Subcutaneous adipose tissue (tissue), 4 donors: ENCODE measurements around the gene GNG7. TPM values are rescaled to one million over a fixed set of nuclear protein-coding genes. Genes with fewer than 3 reads are reported as not detected.

Source experiments
- total RNA-seq, 4 donors: library from RNA; depleted of rRNA; stranded (reverse); fragments of >200 nt; gene quantifications; one replicate each; pipeline ENCODE4 v1.1.0, GENCODE V29; 2016
- TF ChIP-seq, protein P1 (sequence below): fragments of 450-650 bp; IDR thresholded peaks from one replicate; pipeline ENCODE4 v1.5.1; 2016; ENCODE audit warnings: low read depth, mild to moderate bottlenecking, control low read depth, antibody characterized with exemption, moderate library complexity

GNG7 gene
- total RNA-seq, 4 donors from 2014 or later, result 0.16 to 3.6 (median 0.82) TPM

DNA sequence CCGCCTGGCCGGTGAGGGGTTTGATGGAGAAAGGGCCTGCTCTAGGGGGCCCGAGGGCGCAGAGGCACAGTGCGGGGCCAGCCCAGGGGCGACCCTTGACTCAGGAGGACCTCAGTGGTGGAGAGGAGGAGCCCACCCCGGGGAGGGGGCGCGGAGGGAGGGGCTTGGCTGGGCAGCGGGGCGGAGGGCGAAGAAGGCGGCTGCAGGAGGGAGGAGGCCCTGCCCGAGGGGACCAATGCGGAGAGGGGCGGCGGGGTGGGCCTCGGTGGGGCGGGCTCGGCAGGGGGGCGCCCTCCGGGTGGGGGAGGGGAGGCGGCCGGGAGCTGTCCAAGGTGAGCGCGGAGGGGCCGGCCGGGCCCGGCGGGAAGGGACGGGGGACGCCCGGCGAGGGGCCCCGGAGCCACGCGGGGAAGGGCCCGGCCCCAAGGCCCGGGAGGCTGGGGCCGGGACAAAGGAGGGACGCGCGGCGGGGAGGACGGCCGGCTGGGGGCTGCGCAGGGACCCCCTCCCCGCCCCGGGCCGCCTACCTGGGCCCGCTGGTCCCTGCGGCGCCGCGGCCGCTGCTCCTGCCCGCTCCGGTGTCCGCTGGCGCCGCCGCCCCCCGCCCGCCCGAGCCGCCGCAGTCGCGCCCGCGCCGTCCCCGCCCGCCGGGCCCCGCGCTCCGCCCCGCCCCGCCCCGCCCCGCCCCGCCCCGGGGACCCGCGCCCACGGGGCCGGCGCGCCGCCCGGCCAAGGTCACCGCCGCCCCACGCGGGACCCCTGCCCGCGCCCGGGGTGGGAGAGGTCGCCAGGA lies 18.5 kb upstream of the GNG7 start, which contains the start of gene DIRAS1:
TSS of gene DIRAS1 (minus strand) at position 596 of the 793 bp plus-strand sequence. CDS start 3,566 bp downstream, outside the sequence.
- TF ChIP-seq, protein P1, sequence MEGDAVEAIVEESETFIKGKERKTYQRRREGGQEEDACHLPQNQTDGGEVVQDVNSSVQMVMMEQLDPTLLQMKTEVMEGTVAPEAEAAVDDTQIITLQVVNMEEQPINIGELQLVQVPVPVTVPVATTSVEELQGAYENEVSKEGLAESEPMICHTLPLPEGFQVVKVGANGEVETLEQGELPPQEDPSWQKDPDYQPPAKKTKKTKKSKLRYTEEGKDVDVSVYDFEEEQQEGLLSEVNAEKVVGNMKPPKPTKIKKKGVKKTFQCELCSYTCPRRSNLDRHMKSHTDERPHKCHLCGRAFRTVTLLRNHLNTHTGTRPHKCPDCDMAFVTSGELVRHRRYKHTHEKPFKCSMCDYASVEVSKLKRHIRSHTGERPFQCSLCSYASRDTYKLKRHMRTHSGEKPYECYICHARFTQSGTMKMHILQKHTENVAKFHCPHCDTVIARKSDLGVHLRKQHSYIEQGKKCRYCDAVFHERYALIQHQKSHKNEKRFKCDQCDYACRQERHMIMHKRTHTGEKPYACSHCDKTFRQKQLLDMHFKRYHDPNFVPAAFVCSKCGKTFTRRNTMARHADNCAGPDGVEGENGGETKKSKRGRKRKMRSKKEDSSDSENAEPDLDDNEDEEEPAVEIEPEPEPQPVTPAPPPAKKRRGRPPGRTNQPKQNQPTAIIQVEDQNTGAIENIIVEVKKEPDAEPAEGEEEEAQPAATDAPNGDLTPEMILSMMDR, result no peak

DNA sequence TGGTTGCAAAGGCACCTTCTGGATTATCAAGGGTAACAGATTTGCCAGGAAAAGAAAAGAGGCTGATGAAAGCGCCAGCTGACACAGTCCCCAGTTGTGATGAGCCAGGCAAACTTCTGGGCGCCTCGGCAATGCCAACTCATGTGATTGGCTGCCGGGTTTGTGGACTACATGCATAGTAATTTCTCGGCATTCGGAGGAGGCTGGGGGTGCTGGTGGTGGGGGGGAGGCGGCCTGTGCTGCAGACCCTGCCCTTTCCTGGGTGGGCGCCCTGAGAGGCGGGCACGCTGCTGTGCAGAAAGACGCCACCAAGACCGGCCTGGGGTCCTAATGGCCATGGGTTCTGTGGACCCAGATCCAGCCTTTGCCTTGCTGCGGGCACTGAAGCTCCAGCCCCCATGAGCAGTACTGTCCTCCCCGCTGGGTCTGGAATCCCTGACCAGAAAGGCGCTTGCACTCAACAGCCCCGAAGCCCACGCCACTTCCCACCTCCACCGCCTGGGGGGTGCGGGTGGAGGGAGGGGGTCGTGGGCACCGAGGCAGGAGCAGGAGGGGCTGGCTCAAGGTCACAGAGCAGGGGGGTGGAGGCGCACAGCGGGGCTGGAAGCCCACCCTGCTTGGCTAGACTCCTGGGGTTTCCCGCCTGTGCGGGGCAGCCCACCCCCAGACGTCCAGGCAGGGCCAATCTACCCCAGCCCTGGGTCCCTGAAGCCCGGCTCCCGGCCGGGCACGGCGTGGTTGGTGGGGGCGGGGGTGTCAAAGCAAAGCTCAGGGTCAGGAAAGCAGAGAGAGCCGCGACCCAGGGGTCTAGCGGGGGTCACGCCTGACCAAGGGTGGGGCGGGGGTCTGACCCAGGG lies 17.7 kb upstream of the GNG7 start:
- TF ChIP-seq, protein P1, result no peak

DNA sequence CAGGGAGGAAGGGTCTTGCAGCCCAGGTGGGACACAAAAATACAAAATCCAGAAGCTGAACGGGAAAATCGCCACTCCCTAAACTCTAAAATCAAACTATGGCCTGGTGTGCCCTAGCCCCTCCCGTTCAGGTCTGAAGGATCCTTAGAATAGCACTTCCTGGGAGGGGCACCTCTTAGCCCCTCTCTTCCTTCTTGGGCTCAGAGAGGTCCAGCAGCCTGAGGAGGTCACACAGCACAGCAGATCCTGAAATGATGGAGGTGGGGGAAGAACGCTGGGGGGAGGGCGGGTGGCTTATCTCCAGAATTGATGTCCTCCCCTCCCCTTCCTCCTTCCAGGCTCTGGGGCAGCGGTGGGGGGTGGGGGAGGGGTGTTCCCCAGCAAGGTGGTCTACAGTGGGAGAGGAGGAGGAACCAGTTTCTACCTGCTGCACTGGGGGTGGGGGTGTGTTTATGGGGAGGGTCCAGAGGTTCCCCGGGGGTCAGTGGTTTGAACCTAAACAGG lies 16.8 kb upstream of the GNG7 start:
- TF ChIP-seq, protein P1, result no peak

DNA sequence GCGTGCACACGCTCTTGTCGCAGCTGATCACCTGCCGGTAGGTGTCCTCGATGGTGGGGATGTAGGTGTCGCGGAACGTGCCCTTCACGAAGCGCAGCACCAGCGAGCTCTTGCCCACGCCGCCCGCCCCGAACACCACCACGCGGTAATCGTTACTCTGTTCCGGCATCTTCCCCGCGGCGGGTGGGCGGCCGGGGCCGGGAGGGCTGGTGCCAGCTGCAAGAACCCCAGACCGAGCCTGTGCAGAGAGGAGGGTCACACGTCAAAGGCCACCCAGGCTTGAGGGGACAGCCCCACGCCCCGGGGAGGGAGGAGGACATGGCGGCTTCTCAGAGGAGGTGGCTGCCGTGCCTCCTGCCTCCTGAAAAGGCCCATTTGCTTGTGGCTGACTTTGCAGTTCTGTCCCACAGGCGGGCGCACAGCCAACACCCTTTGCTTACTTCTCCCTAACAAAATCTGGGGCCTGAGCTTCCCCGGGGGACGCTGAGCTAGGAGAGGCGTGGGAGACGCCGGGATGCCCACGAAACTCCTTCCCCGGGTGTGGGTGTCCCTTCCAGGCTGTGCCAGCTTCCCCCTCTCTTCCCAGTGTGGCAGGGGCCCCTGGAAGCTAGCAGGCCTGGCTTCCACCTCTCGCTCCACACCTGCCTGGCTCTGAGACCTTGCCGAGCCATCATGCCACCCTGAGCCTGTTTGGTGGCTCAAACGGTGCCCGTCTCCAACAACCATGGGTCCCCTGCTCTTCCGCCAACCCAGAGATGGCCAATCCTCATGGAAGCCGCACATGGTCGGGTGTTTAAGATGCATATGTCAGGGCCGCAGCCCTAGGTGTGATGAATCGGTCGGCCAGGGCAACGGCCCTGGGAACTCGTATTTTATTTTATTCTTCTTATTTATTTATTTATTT lies 15.4 kb upstream of the GNG7 start:
- TF ChIP-seq, protein P1, result no peak

DNA sequence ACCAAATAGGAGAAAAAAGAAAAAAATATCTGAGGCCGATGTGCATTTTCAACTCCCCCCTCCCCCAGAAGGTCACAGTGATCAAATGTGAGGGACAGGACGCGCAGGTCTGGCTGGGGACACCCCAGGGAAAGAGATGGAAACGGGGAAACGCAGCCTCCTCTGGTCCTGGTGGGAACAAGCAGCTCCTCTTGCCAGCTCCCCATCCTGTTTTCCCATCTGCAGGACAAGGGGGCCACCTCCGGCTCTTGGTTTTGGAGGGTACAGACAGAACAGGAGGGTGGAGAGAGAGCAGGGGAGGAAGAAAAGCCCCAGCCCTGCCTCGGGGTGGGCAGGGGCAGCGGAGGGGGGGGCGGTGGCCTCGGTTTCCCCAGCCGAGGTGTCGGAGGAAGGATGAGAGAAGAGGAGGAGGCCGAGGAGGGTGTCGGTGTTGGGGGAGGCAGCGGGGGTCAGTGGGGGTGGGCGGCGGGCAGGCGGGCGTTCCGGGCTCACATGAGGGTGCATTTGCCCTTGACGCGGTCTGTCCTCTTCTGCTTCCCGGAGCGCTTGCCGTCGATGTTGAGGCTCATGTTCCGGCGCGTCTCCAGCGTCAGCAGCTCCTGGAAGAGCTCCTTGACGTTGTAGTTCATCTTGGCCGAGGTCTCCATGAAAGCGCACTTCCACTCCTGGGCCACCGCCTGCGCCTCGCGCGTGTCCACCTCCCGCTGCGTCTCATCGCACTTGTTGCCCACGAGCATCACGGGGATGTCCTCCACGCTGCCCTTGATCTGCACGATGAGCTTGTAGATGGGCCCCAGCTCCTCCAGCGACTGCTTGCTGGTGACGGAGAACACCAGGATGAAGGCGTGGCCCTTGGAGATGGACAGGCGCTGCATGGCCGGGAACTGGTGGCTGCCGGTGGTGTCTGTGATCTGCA lies 14.5 kb upstream of the GNG7 start:
- TF ChIP-seq, protein P1, result no peak

DNA sequence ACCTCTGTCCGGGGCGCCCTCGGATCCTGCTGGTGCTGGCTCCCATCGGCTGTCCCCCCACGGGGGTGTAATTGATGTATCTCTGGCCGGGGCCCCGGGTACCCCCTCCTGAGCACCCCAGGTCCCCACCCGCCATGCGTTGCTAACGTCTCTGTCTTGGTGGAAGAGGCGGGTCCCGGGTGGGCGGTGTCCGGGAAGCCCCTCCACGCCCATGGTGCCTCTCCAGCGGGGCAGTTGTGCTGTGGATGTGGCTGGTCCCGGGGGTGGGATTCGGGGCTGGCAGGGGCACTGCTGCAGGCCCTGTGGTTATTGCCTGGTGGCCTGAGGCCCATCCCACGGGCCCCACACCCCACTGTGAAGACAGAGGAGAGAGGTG lies 13.8 kb upstream of the GNG7 start:
- TF ChIP-seq, protein P1, result no peak
